Thymus (tissue), 11 donors: ENCODE measurements around the gene GARNL3. TPM values are rescaled to one million over a fixed set of nuclear protein-coding genes. Genes with fewer than 3 reads are reported as not detected.

ENCODE experiments used
- DNase-seq, 9 donors: peaks; one replicate each; pipeline ENCODE4 v3.0.0-alpha.2; 2013; ENCODE audit warnings: low spot score in 9 of 9, low read depth in 6 of 9, missing footprints in 1 of 9
- H3K27ac ChIP-seq, 2 donors: one replicate each; pipeline ENCODE4 v1.5.1; 2013; ENCODE audit warnings: control low read depth in 1 of 2, low read depth in 1 of 2, low read length in 1 of 2, mild to moderate bottlenecking in 1 of 2, moderate library complexity in 1 of 2
- H3K27me3 ChIP-seq, 2 donors: one replicate each; pipeline ENCODE4 v1.5.1; 2013; ENCODE audit warnings: low read length in 1 of 2; ENCODE audit not compliant: control insufficient read depth in 2 of 2, insufficient read depth in 1 of 2
- H3K36me3 ChIP-seq, 2 donors: one replicate each; pipeline ENCODE4 v1.5.1; 2013; ENCODE audit warnings: low read length in 1 of 2, mild to moderate bottlenecking in 1 of 2, moderate library complexity in 1 of 2; ENCODE audit not compliant: control insufficient read depth in 2 of 2, insufficient read depth in 2 of 2
- H3K4me1 ChIP-seq, 2 donors: one replicate each; pipeline ENCODE4 v1.5.1; 2013; ENCODE audit warnings: low read length in 2 of 2; ENCODE audit not compliant: control insufficient read depth in 2 of 2, insufficient read depth in 2 of 2
- H3K4me3 ChIP-seq, 2 donors: one replicate each; pipeline ENCODE4 v1.5.1; 2013; ENCODE audit warnings: low read length in 2 of 2, control low read depth in 1 of 2, mild to moderate bottlenecking in 1 of 2
- H3K9me3 ChIP-seq, 2 donors: one replicate each; pipeline ENCODE4 v1.5.1; 2013; ENCODE audit warnings: low read length in 1 of 2, mild to moderate bottlenecking in 1 of 2; ENCODE audit not compliant: control insufficient read depth in 2 of 2, insufficient read depth in 1 of 2
- WGBS: extraction: QIAGEN DNeasy Blood & Tissue Kit; methylation state at CpG from one replicate; pipeline ENCODE4 v1.1.7; 2013; 5-methylcytosine and 5-hydroxymethylcytosine counted together
- polyA plus RNA-seq: library from polyadenylated mRNA; stranded (reverse); fragments of 200-250 nt; gene quantifications from one replicate; pipeline ENCODE4 v1.2.3, GENCODE V29; 2013
- total RNA-seq: library from RNA; stranded (reverse); fragments of 120-200 nt; gene quantifications from one replicate; pipeline ENCODE4 v1.2.4, GENCODE V29; 2013
- donor health status: healthy.

GARNL3 gene
- total and polyA plus RNA-seq, 2 donors, result 1.5 to 2.2 TPM

GRCh38 chr9:127295005-127295404 is 30.4 kb downstream of the GARNL3 start:
- H3K27me3 ChIP-seq, result peaks cover 0 to 6% of the 10 kb centered on the region in 2 donors
- no peaks in the 10 kb centered on the region for H3K4me1 ChIP-seq
- no peaks in the 10 kb centered on the region for H3K36me3 ChIP-seq
- no peak overlapping the region for H3K4me3 ChIP-seq
- no peaks in the 10 kb centered on the region for H3K9me3 ChIP-seq
- no peak overlapping the region for H3K27ac ChIP-seq
- DNase-seq, result no peak
- 96% methylated on average over 1 of the region's 1 CpG for whole genome bisulfite sequencing

GRCh38 chr9:127300886-127301447 is 36.4 kb downstream of the GARNL3 start:
- no peak overlapping the region for H3K4me3 ChIP-seq
- no peaks in the 10 kb centered on the region for H3K36me3 ChIP-seq
- no peaks in the 10 kb centered on the region for H3K9me3 ChIP-seq
- no peak for DNase-seq
- whole genome bisulfite sequencing, result 97% methylated on average over 3 of the region's 3 CpGs
- no peaks in the 10 kb centered on the region for H3K4me1 ChIP-seq
- no peaks in the 10 kb centered on the region for H3K27me3 ChIP-seq
- no peak overlapping the region for H3K27ac ChIP-seq

GRCh38 chr9:127303830-127304229 is 39.3 kb downstream of the GARNL3 start:
- H3K4me3 ChIP-seq, result no peak overlapping the region
- no peaks in the 10 kb centered on the region for H3K4me1 ChIP-seq
- no peaks in the 10 kb centered on the region for H3K9me3 ChIP-seq
- H3K27me3 ChIP-seq, result no peaks in the 10 kb centered on the region
- H3K36me3 ChIP-seq, result no peaks in the 10 kb centered on the region
- no peak for DNase-seq
- H3K27ac ChIP-seq, result no peak overlapping the region
- 98% methylated on average over 1 of the region's 1 CpG for WGBS

GRCh38 chr9:127305206-127305837 is 40.7 kb downstream of the GARNL3 start:
- no peaks in the 10 kb centered on the region for H3K4me1 ChIP-seq
- WGBS, result 100% methylated on average over 1 of the region's 1 CpG
- DNase-seq, result no peak

GRCh38 chr9:127305838-127306226 is 41.3 kb downstream of the GARNL3 start:
- no peak overlapping the region for H3K27ac ChIP-seq
- no peaks in the 10 kb centered on the region for H3K36me3 ChIP-seq
- 72% methylated on average over 4 of the region's 4 CpGs for WGBS
- H3K9me3 ChIP-seq, result no peaks in the 10 kb centered on the region
- H3K4me1 ChIP-seq, result no peaks in the 10 kb centered on the region
- H3K27me3 ChIP-seq, result no peaks in the 10 kb centered on the region
- no peak for DNase-seq
- no peak overlapping the region for H3K4me3 ChIP-seq

More at GRCh38 chr9:127305206-127305837, 40.7 kb downstream of the GARNL3 start:
- Histone ChIP-seq H3K9me3 (no peaks in the 10 kb centered on the region), H3K4me3 (no peak overlapping the region), H3K27me3 (no peaks in the 10 kb centered on the region), H3K27ac (no peak overlapping the region), H3K36me3 (no peaks in the 10 kb centered on the region)

- H3K4me1 ChIP-seq, result no peaks in the 10 kb centered on the region
- DNase-seq, result no peak
- no peak overlapping the region for H3K27ac ChIP-seq
- H3K36me3 ChIP-seq, result no peaks in the 10 kb centered on the region
- peaks cover 0 to 2% of the 10 kb centered on the region in 2 donors for H3K27me3 ChIP-seq
- no peaks in the 10 kb centered on the region for H3K9me3 ChIP-seq
- no peak overlapping the region for H3K4me3 ChIP-seq
- 93% methylated on average over 2 of the region's 2 CpGs for WGBS
These were observed 43.2 kb downstream of the GARNL3 start for GRCh38 chr9:127307802-127308201.

GRCh38 chr9:127308652-127309434 is 44.3 kb downstream of the GARNL3 start:
- Histone ChIP-seq H3K9me3 (no peaks in the 10 kb centered on the region), H3K4me3 (no peak overlapping the region), H3K36me3 (no peaks in the 10 kb centered on the region), H3K4me1 (no peaks in the 10 kb centered on the region), H3K27me3 (peaks cover 0 to 2% of the 10 kb centered on the region in 2 donors), H3K27ac (no peak overlapping the region)
- 94% methylated on average over 3 of the region's 3 CpGs for WGBS
- no peak for DNase-seq

- 80% methylated on average over 4 of the region's 4 CpGs for WGBS
- no peak for DNase-seq
- Histone ChIP-seq H3K4me3 (no peak overlapping the region), H3K27ac (no peak overlapping the region), H3K9me3 (no peaks in the 10 kb centered on the region), H3K4me1 (no peaks in the 10 kb centered on the region), H3K27me3 (peaks cover 2% of the 10 kb centered on the region in 2 donors), H3K36me3 (no peaks in the 10 kb centered on the region)
These were observed 45.1 kb downstream of the GARNL3 start for GRCh38 chr9:127309715-127310114.

- DNase-seq, result peak in 5 of 9 donors; percentile 9 to 45 (median 18)
- Histone ChIP-seq H3K4me1 (no peaks in the 10 kb centered on the region), H3K27me3 (peaks cover 2 to 8% of the 10 kb centered on the region in 2 donors), H3K9me3 (no peaks in the 10 kb centered on the region), H3K36me3 (no peaks in the 10 kb centered on the region), H3K27ac (no peak overlapping the region), H3K4me3 (no peak overlapping the region)
- 82% methylated on average over 5 of the region's 5 CpGs for WGBS
These were observed 46.7 kb downstream of the GARNL3 start for GRCh38 chr9:127311239-127311741.
